HG03378 (cell line): ENCODE results near the gene ILDR2.
"Not testable (repeated sequence)": the region's sequence is repeated elsewhere in the genome, so short reads cannot be mapped to it uniquely, and the experiment has no call there.

Experiments used
- ATAC-seq: cut with Tn5 transposase; IDR thresholded peaks from one replicate; pipeline ENCODE4 v1.9.1; 2021; ENCODE audit warnings: mild to moderate bottlenecking, moderate library complexity; ENCODE audit not compliant: unreplicated experiment

Gene ILDR2

GRCh38 chr1:166895766-166896165 lies 79.6 kb downstream of the ILDR2 start:
- ATAC-seq, result no peak

- no peak for ATAC-seq
Observed at GRCh38 chr1:166889776-166890175, 85.6 kb downstream of the ILDR2 start.

- no peak for ATAC-seq
Observed at GRCh38 chr1:166888373-166889111, 86.8 kb downstream of the ILDR2 start.

GRCh38 chr1:166884971-166885370 lies 90.4 kb downstream of the ILDR2 start:
- ATAC-seq, result no peak

- ATAC-seq, result no peak
Observed at GRCh38 chr1:166884040-166884642, 91.2 kb downstream of the ILDR2 start.

- ATAC-seq, result no peak
Observed at GRCh38 chr1:166882893-166883292, 92.4 kb downstream of the ILDR2 start.

- not testable (repeated sequence) for ATAC-seq
Observed at GRCh38 chr1:166878173-166878917, 97.0 kb downstream of the ILDR2 start.

- ATAC-seq, result no peak
Observed at GRCh38 chr1:166876540-166876838, 98.9 kb downstream of the ILDR2 start.

GRCh38 chr1:166875734-166876539 lies 99.4 kb downstream of the ILDR2 start, which contains the start of gene TADA1:
Gene TADA1 (minus strand): TSS chr1:166876264. CDS start chr1:166876233, 31 bp downstream.
- peak; percentile 83 for ATAC-seq

GRCh38 chr1:166875302-166875733 lies 100.0 kb downstream of the ILDR2 start:
- ATAC-seq, result no peak

GRCh38 chr1:166874464-166874863 lies 100.9 kb downstream of the ILDR2 start:
- no peak for ATAC-seq

GRCh38 chr1:166870584-166870983 lies 104.8 kb downstream of the ILDR2 start:
- ATAC-seq, result no peak

- ATAC-seq, result no peak
Observed at GRCh38 chr1:166869318-166870099, 105.8 kb downstream of the ILDR2 start.

GRCh38 chr1:166868639-166869038 lies 106.7 kb downstream of the ILDR2 start:
- ATAC-seq, result no peak

GRCh38 chr1:166865926-166866325 lies 109.4 kb downstream of the ILDR2 start:
- ATAC-seq, result no peak

- ATAC-seq, result no peak
Observed at GRCh38 chr1:166859597-166859996, 115.7 kb downstream of the ILDR2 start.

GRCh38 chr1:166858726-166859419 lies 116.5 kb downstream of the ILDR2 start:
- ATAC-seq, result no peak
